ENCODE results near the gene TMEM40.

DNA sequence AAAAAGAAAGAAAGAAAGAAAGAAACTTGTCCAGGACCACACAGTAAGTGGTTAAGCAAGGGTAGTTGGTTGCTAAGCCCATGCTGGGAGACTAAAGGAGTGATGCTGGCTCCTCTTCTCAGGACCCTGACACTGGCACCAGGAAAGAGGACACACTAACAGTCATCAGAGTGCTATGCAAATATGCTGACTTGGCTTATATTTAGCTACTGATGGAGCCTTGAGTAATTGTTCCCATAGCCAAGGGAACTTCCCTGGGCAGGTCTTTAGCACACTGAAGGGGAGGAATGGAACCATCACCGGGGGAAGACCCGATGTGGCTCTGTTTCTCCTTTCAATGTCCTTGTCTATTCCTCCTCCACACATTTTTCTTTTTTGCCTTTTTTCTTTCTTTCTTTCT is 6.2 kb downstream of the TMEM40 start:
- TF ChIP-seq, protein P1, sequence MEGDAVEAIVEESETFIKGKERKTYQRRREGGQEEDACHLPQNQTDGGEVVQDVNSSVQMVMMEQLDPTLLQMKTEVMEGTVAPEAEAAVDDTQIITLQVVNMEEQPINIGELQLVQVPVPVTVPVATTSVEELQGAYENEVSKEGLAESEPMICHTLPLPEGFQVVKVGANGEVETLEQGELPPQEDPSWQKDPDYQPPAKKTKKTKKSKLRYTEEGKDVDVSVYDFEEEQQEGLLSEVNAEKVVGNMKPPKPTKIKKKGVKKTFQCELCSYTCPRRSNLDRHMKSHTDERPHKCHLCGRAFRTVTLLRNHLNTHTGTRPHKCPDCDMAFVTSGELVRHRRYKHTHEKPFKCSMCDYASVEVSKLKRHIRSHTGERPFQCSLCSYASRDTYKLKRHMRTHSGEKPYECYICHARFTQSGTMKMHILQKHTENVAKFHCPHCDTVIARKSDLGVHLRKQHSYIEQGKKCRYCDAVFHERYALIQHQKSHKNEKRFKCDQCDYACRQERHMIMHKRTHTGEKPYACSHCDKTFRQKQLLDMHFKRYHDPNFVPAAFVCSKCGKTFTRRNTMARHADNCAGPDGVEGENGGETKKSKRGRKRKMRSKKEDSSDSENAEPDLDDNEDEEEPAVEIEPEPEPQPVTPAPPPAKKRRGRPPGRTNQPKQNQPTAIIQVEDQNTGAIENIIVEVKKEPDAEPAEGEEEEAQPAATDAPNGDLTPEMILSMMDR (CRISPR knock-in tag; IDR thresholded peaks at IDR 0.05): no peak
- TF ChIP-seq NBN (conservative IDR thresholded peaks at IDR 0.05): no peak
- no peak for TF ChIP-seq GATAD1 (CRISPR knock-in tag; IDR thresholded peaks at IDR 0.05)
- TF ChIP-seq PRDM15 (CRISPR knock-in tag; IDR thresholded peaks at IDR 0.05): no peak
- no peak for TF ChIP-seq HIVEP1 (CRISPR knock-in tag; IDR thresholded peaks at IDR 0.05)
